ENCODE measurements around the gene LANCL2.

The LANCL2 gene

GRCh38 chr7:55438085-55438756, 73.1 kb downstream of the LANCL2 start:
- DNase-seq (ENCODE audit: low spot score), result no peak

- no peak for DNase-seq (ENCODE audit: low spot score)
These were observed 73.8 kb downstream of the LANCL2 start for GRCh38 chr7:55438757-55439525.

- no peak for DNase-seq (ENCODE audit: low spot score)
These were observed 74.5 kb downstream of the LANCL2 start for GRCh38 chr7:55439627-55440026.

- no peak for DNase-seq (ENCODE audit: low spot score)
These were observed 75.0 kb downstream of the LANCL2 start for GRCh38 chr7:55440040-55440690.

DNA sequence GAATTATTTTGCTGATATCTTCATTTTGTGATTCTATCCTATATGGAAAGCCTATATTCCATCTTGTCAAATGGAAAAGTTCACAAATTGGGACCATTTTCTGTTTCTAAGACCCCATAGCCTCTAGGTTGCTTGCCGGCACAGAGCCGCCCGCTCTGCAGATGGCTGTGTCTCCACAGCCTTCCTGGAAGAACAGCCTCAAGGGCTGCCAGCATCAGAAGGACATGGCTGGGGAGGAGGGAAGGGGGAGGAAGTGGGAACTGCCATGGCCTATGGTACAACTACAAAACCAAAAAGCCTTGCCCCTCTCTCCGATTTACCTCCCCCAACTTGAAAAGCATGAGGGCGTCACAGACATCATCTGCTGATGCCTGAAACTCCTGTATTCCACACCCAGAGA, 75.9 kb downstream of the LANCL2 start:
- DNase-seq (ENCODE audit: low spot score), result no peak

DNA sequence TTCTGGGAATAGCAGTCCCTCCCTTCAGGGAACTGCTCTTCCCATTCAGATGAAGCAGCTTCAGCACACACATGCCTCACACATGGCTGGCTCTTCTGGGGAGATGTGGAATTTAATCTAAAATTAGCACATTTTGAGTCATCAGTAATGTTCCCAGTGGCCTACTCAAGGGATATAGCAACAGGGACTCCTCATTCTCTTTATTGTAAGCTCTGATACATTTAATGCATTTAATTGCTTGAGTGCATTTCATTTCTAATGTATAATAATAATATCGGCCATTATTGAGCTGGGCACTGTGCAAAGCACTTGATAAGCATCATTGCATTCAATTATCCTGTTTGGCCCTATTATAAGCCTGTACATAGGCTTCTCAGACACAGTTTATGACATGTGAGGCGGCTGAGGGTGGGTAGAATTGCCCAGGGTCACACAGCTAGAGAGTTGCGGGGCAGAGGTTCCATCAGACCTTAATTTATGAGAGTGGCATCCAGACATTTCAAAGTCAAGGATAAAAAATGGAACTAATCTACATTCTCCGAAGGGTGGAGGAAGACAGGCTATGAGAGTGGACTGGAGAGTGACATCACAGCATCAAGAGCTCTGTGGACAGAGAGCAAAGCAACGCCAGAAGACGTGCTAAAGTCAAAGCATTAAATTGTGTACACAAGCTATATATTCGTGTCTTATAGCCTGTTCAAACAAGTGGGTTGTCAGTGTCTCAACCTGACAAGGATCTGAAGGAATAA, 76.8 kb downstream of the LANCL2 start:
- DNase-seq (ENCODE audit: low spot score), result no peak

DNA sequence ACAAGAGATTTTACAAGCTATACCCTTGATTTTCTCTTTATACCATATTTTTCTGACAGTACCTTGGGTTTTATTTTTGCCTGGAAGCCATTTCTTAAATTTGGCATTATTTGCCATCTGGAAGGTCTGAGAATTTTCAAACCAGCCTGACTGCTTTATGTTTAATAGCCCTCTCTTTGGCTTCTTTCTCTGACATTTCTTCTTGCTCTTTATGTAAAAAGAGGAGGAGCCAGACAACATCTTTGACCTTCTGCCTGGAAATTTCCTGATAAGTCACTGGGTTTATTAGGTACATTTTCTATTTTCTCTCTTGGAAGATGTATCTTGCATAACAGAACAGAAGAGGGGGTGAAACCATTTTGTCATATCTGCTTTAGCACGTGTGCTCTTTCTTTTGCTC, 79.6 kb downstream of the LANCL2 start:
- no peak for DNase-seq (ENCODE audit: low spot score)

- no peak for DNase-seq (ENCODE audit: low spot score)
These were observed 83.4 kb downstream of the LANCL2 start for GRCh38 chr7:55448526-55448925.

- no peak for DNase-seq (ENCODE audit: low spot score)
These were observed 84.3 kb downstream of the LANCL2 start for GRCh38 chr7:55449205-55449991.

DNA sequence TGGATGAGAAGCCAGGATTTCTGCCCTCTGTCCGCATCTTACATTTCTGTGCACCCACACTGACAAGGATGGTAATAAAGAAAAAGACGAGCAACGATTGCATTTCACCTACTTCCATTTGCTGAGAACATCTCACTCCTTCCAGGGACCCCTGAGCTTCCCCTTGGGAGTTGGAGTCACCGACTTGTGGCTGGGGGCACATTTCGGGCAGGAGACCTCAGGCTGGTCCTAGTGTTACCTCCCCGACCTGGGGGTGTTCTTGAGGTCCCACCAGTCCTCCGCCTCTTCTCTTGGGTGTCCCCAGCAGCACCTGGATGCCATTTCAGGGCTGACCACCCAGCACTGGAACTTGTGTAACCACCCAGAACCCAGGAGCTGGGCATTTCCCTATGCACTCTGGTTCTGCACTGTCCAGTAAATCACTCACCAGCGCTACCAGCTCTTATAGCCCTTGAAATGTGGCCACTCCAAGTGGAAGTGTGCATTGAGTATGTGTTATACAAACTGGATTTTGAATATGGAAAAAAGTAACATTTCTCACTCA, 84.9 kb downstream of the LANCL2 start:
- DNase-seq (ENCODE audit: low spot score), result no peak

DNA sequence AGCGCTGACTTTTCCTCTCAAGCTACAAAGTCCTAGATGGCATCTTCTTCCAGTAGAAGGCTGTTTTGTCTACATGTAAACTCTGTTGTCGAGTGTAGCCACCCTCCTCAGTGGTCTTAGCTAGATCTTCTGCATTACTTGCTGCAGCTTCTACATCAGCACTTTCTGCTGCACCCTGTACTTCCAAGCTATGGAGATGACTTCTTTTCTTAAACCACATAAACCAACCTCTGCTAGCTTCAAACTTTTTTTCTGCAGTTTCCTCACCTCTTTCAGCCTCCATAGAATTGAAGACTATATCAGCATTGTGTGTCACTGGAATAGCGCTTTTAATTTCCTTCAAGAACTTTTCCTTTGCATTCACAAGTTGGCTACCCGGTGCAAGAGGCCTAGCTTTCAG, 87.8 kb downstream of the LANCL2 start:
- no peak for DNase-seq (ENCODE audit: low spot score)

- DNase-seq (ENCODE audit: low spot score), result no peak
These were observed 92.7 kb downstream of the LANCL2 start for GRCh38 chr7:55457801-55458200.

DNA sequence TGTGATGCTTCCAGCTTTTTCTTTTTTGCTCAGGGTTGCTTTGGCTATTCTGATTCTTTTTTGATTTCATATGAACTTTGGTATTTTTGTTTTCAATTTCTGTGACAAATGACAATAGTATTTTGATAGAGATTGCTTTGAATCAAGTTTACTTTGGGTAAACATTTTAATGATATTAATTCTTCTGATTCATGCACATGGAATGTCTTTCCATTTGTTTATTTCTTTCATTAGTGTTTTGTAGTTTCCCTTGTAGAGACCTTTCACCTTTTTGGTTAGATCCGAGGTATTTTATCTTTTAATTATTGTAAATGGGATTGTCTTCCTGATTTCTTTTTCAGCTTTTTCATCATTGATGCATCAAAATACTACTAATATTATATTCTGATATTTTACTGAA, 93.2 kb downstream of the LANCL2 start:
- DNase-seq (ENCODE audit: low spot score), result no peak

DNA sequence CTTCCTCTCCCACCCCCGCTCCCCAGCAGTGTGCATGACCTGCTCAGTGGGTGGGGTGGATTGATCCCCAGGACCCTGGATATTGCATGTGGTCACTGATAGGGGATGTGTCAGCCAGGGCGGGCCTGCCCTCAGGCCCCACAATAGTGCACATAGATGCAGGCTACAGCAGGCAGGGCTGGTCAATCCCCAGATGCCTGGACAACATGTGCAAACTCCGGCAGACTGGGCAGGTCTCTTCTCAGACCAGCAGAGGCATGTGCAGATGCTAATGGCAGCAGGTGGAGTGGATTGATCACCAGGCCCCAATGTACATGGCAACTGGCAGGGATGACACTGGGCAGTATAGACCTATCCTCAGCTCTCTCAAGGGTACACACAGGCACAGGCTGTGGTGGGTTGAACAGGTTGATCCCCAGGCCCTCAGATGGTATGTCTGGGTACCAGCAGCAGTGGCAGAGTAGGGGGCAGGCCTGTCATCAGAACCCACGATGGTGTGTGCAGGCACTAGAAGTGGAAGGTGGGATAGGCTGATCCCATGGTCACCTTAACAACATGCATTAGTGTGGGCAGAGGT, 98.6 kb downstream of the LANCL2 start:
- no peak for DNase-seq (ENCODE audit: low spot score)

DNA sequence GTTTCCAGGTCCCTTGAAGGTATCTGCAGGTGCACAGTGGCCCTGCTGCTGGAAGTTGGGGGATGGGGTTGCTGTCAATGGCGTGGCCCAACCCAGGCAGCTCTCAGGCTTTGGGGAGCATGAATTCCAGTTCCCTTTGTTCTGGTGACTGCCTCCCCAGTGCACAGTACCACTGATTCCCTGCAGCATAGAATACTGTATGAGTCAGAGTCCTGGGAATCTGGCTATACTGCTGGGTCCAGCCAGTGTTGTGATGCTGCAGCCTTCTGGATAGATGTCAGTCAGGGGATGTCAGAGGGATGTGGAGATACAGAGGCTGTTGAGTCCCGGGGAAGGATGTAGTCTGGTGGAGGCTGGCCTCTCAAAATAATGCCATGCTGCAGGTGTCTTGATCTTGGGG, 99.3 kb downstream of the LANCL2 start:
- DNase-seq (ENCODE audit: low spot score), result no peak

- DNase-seq (ENCODE audit: low spot score), result no peak
These were observed 100.6 kb downstream of the LANCL2 start for GRCh38 chr7:55465691-55466090.

- no peak for DNase-seq (ENCODE audit: low spot score)
These were observed 102.0 kb downstream of the LANCL2 start for GRCh38 chr7:55467047-55467593.

DNA sequence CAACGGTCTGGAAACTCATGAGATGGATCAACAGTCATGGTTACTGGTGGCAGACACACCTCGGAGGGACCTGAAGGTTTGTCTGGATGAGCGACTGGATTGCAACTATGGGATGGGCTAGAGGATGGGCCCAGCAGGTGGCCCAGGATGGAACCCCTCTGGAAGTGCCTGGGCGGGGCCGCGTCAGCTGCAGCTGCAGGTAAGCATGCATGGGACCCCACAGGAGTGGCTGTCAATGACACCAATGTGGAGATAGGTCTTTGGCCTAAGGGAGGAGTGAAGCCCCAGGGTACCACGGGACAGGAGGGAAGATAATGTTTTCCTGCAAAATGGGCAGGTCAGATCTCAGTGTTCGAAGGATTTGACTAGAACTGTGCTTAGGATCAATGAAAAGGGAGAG, 103.4 kb downstream of the LANCL2 start:
- DNase-seq (ENCODE audit: low spot score), result no peak

DNA sequence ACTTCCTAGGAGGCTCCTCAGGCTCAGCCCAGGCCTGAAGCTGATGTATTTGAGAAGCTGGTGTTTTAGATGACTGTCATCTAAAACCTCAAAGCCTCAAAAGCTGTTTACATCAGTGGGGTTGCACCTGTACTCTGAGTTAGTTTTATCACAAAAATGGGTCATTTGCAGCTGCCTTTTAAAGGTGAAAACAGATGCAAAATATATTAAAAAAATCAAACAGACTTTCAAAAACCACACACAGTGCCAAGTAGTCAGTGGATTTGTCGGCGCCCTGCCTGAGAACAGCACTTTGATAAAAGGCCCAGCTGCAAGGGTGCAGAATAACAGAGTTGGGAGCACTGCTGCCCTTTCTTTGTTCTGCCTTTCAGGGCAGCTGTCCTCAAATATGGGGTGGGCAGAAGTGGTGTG, 104.1 kb downstream of the LANCL2 start:
- DNase-seq (ENCODE audit: low spot score), result no peak

- DNase-seq (ENCODE audit: low spot score), result no peak
These were observed 104.6 kb downstream of the LANCL2 start for GRCh38 chr7:55469721-55470120.

- no peak for DNase-seq (ENCODE audit: low spot score)
These were observed 105.1 kb downstream of the LANCL2 start for GRCh38 chr7:55470261-55470660.

Measured in COLO829 (cell line).